Measurements from ENCODE around the gene ZNF654.
A peak's percentile ranks its signal among the peaks of the same experiment; 100 is the strongest.
"Not testable (repeated sequence)": the region's sequence is repeated elsewhere in the genome, so short reads cannot be mapped to it uniquely, and the experiment has no call there.

Gene ZNF654

DNA sequence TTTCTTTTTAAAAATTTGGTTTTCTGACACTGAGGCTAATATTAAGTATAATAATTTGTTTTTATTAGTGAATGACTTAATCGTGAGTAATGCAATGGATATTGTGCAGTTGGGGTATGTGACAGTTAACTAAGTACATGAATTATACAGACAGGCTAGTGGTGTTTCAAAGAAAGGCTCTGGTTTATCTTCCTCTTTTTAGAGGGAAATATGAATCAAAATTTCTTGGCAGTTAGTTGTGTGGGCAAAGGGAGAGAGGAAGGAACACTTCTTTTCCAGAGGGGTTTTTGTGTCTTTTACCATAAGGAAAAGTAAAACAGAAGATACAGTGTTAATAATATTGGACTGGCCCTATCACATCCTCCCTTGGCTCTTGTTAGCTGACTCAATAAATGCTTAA lies 2.7 kb downstream of the ZNF654 start:
- DNase-seq (ENCODE audit: low spot score) = no peak

DNA sequence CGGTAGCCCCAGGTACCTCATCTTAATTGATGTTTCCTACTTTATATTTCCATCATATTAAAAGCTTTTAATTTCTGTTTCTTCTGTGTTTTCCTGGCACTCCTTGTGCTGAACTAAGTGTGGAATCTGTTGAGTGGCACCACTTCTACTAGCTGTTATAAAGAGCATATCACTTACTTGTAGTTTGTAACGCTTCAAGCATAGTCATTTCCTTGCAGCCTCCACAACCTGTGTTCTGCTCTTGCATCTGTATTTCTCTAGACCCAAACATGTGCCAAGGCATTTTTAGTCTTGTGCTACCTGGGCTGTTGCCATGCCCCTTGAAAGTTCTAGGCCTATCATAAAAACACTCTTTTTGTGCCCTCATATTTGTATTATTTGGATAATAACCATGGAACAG lies 16.0 kb downstream of the ZNF654 start:
- DNase-seq (ENCODE audit: low spot score) = no peak

DNA sequence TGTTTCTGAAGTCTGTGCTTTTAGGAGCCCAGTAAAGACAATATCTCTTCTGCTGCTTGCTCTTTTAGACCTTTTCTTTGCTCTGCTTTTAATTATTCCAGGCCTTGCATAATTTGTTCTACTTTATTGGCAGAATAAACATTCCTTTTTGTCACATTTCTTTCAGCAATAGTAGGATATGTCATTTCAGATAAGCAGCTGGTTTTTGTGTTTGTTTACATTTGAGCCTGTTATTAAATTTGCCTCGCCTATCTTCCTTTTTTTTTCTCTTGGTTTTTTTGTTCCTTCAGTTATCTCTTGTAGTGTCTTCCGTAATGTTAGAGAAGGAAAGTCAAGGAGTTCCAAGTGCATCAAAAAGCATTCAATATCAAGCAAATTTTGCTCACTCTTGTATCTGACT lies 16.4 kb downstream of the ZNF654 start:
- no peak for DNase-seq (ENCODE audit: low spot score)

DNA sequence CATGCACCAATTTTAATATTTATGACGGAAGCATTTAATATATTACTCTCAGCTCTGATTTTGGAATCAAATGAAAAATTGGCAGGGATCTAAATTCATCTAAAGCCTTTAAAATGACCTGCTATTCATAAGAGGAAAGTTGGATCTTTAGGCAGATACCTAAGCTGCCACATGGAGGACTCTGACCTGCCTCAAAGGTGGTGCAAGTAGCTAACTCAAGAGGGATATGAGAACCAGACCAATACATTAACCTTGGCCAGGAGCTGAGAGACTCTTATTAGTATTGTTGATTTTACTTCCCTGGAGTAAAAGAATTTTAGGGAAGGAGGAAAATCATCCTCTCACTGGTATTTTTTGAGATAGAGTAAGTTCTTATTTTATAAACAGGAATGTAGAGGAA lies 17.7 kb downstream of the ZNF654 start:
- DNase-seq (ENCODE audit: low spot score) = no peak

DNA sequence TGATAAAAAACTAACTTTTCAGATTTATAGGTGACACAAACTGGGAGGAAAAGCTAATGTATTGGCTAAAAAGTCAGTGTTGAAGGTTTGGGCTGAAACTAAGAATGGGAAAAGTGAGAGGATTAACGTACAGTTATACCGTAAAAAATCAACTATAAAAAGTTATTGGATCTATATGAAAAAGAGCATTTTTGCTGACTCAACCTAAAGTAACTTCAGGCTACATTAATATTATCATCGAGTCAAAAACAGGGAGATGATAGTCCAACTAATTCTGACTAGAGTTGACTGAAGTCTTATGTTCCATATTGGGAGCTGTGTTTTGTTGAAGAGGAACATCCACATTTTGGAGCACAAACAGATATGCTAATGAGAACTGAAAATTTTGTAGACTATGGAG lies 19.9 kb downstream of the ZNF654 start:
- no peak for DNase-seq (ENCODE audit: low spot score)

DNA sequence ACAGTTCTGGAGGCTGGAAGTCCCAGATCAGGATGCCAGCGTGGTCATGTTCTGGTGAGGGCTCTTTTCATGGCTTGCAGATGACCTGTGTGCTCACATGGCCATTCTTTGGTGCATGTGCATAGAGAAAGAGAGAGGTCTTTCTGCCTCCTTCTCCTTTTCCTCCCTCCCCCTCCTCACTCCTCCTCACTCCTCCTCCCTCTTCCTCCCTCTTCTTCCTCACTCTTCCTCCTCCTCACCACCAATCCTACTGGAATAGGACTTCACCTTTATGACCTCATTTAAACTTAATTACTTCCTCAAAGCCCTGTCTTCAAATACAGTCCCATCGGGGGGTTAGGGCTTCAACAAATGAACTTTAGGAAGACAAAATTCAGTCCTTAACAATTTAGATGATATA lies 23.8 kb downstream of the ZNF654 start:
- no peak for DNase-seq (ENCODE audit: low spot score)

DNA sequence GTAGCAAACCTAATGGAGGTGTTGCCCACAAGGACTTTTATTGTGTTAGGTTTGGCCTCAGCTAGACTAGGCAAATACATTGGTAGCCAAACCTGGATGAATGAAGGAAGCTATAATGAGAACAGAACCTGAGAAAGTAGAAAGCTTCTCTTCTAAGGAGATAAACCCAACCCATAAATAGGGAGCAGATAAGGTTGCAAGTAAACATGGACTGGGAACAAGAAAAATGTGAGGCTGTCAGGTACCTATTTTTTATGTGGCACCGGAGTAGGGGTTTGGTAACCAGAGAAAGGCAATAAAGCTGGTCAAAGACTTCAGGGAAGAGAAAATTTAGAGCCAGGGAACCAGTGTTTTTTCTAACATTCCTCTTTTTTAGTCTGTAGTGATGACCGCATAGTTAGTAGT lies 25.0 kb downstream of the ZNF654 start:
- no peak for DNase-seq (ENCODE audit: low spot score)

DNA sequence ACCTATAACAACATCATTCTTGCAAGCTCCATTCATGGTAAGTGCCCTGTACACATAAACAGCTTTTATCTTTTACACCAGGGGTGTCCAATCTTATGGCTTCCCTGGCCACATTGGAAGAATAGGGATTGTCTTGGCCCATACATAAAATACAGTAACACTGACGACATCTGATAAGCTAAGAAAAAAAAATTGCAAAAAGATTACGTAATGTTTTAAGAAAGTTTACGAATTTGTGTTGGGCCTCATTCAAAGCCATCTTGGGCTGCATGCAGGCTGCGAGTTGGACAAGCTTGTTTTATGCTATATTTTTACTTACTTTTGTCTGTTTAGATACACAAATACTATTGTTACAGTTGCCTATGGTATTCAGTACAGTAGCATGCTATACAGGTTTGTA lies 31.6 kb downstream of the ZNF654 start:
- DNase-seq (ENCODE audit: low spot score) = no peak

DNA sequence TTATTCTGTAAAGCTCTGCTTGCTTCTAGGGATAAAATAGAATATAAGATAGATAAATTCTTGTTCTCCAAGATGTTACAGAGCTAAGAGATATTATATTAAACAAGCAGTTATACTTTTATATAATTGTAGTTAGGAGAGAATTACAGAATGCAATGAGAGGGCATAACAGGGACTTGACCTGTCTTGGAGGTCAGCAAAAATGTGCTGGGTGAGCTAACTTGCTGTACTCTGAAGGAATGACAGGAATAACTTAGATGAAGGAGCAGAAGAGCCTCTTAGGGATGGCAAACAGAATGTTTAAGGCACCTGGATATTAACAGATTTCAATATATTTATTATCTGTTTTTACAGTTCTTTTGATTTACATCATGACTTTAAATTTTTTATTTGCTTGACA lies 33.2 kb downstream of the ZNF654 start:
- no peak for DNase-seq (ENCODE audit: low spot score)

DNA sequence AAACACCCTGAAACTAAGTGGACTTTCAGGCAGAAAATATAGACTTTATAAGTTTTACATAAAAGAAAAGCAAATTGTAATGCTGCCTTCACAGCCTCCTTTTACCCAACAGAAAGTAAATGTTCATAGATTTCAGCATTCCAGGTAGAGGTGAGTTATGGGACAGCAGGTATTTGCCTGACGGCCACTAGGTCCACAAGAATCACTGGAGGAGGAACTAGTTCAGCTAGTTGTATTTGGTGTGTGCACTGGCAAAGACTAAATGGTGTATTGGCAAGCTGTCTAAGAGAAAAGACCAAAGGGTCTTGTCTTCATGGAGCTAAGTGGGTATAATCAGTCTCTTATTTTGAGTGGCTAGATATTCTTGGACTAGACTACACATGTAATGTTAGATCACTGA lies 34.2 kb downstream of the ZNF654 start:
- DNase-seq (ENCODE audit: low spot score) = no peak

DNA sequence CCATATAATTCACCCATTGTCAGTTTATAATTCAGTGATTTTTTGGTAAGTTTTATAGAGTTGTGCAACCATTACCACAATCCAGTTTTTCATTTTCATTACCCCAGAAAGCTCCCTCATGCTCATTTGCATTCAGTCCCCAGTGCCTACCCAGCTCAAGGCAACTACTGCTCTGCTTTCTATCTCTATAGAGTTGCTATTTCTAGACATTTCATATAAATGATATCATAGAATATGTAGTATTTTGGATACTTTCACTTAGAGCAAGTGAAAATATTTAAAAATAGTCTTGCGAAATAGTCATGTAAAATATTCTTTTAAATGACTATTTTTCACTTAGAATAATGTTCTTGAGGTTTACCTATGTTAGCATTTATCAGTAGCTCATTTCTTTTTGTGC lies 42.1 kb downstream of the ZNF654 start:
- DNase-seq (ENCODE audit: low spot score) = no peak

DNA sequence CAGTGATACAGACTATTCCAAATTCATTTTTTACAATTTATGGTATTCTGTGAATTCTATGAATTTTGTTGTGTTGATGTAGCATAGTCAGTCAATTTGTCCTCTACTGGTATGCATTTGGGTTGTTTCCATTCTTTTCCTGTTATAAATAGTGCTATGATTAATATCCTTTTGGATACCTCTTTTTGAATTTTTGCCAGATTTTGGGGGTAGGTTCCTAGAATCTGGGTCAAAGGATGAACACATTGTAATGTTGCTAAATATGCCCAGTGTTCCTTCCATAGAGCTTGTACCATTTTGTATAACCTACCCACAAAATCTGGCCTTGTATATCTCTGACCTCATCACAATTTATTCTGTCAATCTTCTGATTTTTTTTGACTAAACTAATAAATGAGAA lies 46.3 kb downstream of the ZNF654 start:
- DNase-seq (ENCODE audit: low spot score) = no peak

DNA sequence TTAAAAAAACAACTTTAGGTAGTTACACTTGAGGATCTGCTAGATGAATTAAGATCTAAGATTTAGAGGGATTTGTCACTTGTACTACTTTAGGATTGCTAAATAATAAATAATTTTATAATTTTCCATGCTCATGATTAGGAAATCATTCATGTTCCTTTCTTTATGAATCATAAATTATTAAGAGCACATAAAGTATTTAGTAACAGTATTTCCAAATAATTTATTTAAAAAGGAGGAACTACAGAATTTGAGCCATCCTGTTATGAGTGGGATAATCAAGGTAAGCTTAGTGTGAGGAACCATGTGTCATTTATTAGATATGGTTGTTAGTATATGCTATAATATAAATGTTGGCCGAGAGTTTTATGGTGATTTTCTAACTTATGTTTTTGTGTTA lies 53.2 kb downstream of the ZNF654 start:
- no peak for DNase-seq (ENCODE audit: low spot score)

DNA sequence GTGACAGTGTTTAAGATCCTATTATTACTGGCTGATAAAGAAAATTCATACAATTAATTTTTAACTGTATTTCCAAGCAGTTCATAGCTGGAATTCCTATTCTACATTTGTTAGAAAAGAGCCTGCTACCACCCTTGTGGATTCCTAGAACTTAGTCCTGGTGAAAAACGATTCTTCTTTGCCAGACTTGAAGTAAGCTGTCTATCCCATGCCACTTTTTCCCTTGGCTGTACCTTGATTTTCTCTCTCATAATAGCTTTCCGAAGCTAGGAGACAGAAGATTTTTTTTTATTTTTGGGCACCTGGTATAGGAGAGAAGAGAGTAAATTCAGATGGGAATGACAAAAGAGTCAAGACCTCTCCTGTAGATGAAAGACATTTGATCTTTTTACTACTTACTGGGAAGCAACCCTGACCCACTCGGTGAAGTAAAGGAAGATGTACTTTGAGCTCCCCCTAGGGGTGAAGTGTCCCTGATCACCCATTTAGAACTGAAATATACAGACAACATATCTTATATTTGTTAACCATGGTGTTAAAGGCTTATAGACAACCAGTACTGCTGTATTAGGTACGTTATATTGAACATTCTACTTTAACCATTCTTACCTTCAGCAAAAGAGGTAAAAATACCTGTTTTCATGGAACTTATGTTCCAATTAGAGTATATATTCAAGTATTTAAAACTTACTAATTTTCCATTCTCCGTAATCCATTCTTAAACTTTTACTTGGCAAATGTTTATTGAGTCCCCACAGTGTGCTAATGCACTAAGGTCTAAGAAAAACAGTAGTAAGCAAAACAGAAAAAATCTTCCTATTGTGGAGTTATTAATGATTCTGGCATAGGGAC lies 54.5 kb downstream of the ZNF654 start:
- DNase-seq (ENCODE audit: low spot score) = peak; percentile 21

DNA sequence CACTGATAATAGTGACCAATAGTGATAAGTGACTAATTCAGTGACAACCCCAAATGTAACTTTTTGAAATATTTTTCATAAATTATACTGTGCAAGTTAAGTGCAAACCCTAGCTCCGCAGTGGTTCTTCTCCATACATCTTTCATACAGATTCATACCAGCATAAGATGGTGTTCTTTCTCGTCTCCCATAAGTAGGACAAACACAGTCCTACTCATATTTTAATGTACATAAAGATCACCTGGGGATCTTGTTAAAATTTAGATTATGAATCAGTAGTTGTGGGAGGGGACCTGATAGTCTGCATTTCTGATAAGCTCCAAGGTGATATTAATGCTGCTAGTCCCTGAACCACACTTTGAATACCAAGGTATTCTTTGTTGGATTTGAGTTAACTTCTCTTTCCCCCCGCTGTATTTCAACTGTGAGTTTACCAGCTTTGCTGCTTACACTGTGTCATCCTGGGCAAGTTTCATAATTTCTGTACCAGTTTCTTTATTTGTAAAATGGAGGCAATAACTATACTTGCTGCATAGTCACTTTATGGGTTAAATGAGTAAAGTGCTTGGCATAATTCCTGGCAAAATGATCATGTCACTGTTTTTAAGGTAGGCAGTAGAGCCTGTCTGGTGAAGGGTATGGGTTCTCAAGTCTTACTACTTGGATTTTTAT lies 56.0 kb downstream of the ZNF654 start:
- no peak for DNase-seq (ENCODE audit: low spot score)

DNA sequence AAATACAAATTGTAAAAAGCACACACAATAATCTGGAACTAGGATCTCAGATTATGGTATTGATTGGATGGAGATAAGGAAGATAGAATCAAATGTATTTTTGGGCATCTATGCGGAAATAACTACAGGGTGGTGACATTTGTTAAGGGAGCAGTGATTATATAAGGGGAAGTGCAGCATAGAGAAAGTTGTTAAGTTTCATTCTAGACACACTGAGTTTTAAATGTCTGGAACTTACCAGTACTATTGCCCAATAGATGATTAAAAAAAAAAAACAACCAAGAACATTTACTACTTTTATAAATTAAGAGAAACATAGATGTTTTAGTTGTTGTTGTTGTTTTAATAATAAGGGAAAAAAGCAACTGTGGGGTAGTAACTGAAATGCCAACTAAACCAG lies 58.6 kb downstream of the ZNF654 start:
- no peak for DNase-seq (ENCODE audit: low spot score)

DNA sequence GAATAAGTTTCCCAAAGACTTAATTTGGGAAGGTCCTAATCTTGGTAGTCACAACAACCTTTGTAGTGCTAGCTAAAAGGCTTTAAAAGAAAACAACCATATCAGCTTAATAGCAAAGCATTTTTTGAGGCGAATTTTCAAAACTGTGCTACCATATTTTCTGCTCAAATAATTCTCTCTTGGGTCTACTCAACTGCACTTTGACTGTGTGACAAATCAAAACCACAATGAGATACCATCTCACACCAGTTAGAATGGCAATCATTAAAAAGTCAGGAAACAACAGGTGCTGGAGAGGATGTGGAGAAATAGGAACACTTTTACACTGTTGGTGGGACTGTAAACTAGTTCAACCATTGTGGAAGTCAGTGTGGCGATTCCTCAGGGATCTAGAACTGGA lies 59.5 kb downstream of the ZNF654 start:
- not testable (repeated sequence) for DNase-seq (ENCODE audit: low spot score)

DNA sequence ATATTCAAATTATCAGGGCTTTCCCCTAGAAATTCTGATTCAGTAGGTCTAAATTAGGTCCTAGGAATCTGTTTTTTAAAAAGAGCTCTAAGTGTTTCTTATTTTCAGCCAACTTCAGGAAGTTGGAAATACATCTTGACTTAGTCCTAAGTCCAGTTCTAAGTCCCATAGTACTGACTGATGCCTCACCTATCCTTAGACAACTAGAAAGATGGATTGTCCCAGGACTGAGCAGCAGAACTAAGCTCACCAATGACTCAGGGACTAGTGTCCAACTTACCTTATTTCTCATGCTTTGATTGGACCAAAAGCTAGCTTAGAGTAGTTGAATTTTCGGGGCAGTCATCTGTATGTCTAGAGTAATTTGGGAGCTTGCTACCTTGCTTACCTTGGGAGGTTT lies 64.5 kb downstream of the ZNF654 start:
- DNase-seq (ENCODE audit: low spot score) = no peak

DNA sequence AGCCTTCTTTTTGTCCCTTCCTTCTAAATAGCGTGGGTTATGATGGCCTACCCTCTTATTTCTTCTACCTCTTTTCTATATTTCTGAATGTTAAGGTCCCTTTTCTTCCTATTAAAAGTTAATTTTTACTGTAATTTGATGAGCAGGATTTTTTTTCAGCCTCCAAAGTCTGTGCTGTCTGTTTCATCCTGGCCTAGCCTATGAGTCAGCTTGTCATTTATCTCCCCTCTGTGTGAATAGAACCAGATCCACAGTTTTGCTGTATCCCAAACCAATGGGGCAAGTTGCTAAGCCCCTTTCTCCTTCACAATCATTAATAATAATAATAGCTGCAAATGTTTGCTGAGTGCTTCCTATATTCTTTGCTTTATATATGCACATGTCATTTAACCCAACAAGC lies 72.6 kb downstream of the ZNF654 start:
- no peak for DNase-seq (ENCODE audit: low spot score)

DNA sequence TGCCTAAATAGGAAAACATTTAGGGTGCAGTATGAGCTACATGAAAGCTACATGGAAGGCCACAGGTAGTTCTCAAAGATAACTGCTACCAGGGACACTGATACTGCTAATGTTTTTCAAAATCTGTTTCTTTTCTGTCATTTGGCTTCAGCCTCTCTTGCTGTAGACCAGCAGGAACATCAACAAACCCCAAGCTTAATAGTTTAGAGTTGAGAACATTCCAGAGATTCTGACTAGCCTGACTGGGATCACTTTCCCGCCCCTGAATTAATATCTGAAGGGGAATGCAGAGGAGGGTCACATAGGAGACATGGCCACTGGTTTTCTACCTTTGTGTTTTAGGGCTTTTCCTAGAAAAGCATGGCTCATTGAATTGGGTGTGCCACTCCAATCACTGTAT lies 73.8 kb downstream of the ZNF654 start:
- DNase-seq (ENCODE audit: low spot score) = no peak

DNA sequence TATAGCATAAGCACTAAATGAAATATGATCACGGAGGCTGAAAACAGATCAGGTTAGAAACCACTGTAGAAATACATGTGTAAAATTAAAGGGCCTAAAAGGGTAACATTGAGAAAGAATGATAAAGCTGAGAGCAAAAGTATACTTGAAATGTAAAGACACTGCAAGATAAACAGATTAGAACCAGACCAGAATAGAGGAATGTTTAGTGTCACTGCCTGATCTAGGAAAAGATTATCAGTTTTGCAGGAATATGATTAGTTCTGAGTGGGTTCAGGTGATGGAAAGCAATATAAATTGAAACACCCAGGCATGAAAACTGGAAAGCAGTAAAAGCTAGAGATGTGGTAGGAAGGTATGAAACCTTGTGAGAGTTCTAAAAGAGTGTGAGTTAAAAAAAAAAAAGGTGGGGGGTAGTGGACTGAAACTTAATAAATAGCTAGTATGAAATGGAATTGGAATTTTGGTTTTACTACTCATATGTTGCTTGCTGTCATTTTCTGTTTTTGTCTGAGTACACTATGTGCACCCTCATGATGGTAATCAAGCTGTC lies 74.7 kb downstream of the ZNF654 start:
- DNase-seq (ENCODE audit: low spot score) = no peak

DNA sequence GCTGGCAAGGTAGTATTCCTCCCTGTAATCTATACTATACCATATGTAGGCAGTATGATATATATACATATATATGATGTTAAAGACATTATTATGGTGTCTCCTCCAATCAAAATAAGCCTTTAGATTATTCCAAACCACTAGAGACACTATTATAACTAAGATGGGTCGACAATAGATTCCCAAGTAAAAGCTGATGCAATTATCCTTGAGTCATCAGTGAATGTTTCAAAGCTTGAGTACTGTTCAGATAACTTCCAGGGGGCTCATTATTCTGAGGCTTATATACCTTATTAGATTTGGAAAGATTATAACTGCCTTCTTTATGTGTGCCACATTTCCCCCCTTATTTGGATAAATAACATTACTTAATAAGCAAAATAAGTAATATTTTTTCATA lies 78.8 kb downstream of the ZNF654 start:
- no peak for DNase-seq (ENCODE audit: low spot score)

DNA sequence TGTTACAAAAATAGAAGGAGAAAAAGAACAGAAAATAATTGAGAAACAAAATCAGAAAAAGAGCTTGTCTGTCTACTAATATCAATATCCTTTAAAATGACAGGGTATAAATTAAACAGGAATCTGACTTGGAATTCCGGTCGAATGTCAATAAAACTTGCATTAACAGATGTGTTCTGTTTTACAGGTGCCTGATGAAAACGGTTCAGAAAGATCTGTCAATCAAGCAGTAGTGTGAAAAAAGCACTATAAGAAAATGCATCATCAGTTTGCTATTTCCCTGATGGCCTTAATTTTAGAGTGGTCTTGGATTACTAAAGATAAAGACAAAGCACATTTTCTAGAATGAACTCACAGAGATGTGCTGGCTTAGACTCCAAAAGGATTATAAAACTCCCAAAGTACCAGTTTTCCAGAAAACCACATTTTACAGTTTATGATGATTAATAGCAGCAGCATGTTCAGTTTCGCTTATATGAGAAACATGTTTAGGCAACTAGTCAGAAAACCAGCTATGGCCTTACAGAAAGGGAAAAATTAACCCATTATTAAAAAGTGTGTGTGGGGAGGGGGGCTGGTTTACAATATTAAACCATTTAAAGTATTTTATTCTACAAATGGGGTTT lies 82.5 kb downstream of the ZNF654 start:
- DNase-seq (ENCODE audit: low spot score) = no peak

Measured in HuH-7 (cell line).